22Rv1 (cell line): ENCODE results near the gene ADGRA1.

Experiments used
- CTCF ChIP-seq: fragments of 450-650 bp; IDR thresholded peaks from 2 replicates; pipeline ENCODE4 v1.5.1; 2017; ENCODE audit warnings: mild to moderate bottlenecking
- ZFX ChIP-seq: fragments of 450-650 bp; IDR thresholded peaks from 2 replicates; pipeline ENCODE4 v1.6.1; 2017; ENCODE audit warnings: antibody characterized with exemption, borderline replicate concordance

- TF ChIP-seq CTCF (no peak), ZFX (no peak)
Measured at GRCh38 chr10:133044401-133044811, 43.3 kb upstream of the ADGRA1 start.
